ENCODE measurements around the gene RCSD1. TPM values are rescaled to one million over a fixed set of nuclear protein-coding genes. Genes with fewer than 3 reads are reported as not detected.

Gene RCSD1
- total and polyA plus RNA-seq, 5 donors: 27.1 to 61.5 (median 57.7) TPM

DNA sequence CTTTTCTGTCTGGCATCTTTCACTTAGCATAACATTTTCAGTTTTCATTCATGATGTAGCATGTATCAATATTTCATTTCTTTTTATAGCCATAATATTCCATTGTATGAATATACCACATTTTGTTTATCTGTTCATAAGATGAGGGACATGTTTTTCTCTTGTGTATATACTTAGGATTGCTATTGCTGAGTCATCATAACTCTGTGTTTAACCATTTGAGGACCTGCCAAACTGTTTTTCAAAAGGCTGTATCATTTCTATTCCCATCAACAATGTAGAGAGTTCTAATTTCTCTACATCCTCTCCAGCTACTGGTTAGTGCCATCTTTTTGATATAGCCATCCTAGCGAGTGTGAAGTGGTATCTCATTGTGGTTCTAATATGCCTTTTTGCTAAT lies 118.0 kb downstream of the RCSD1 start:
- Histone ChIP-seq H3K27me3 (ENCODE audit: control insufficient read depth, insufficient read depth) (no peaks in the 10 kb centered on the region), H3K27ac (ENCODE audit: low read length) (no peak overlapping the region), H3K4me1 (ENCODE audit: control insufficient read depth, insufficient read depth, low read length) (peaks cover 5% of the 10 kb centered on the region), H3K4me3 (ENCODE audit: low read length) (no peak overlapping the region), H3K9me3 (ENCODE audit: control insufficient read depth, low read length) (no peaks in the 10 kb centered on the region)
- intact Hi-C loops (cut with DNase I): no loop called here
- 97% methylated on average over 1 of the region's 1 CpG for WGBS
- DNase-seq: no peak
- no peak for ATAC-seq

- Histone ChIP-seq H3K27ac (ENCODE audit: low read length) (no peak overlapping the region), H3K9me3 (ENCODE audit: control insufficient read depth, low read length) (no peaks in the 10 kb centered on the region), H3K4me3 (ENCODE audit: low read length) (no peak overlapping the region), H3K27me3 (ENCODE audit: control insufficient read depth, insufficient read depth) (no peaks in the 10 kb centered on the region), H3K4me1 (ENCODE audit: control insufficient read depth, insufficient read depth, low read length) (peaks cover 7% of the 10 kb centered on the region)
- ATAC-seq (no peak), DNase-seq (no peak)
- intact Hi-C loops (cut with DNase I): no loop called here
These were observed 118.9 kb downstream of the RCSD1 start for GRCh38 chr1:167748906-167749305.

- DNase-seq (no peak), ATAC-seq (no peak)
- intact Hi-C loops (cut with DNase I): no loop called here
- no peak overlapping the region for H3K27ac ChIP-seq (ENCODE audit: low read length)
- H3K4me3 ChIP-seq (ENCODE audit: low read length): no peak overlapping the region
- no peaks in the 10 kb centered on the region for H3K9me3 ChIP-seq (ENCODE audit: control insufficient read depth, low read length)
- no peaks in the 10 kb centered on the region for H3K27me3 ChIP-seq (ENCODE audit: control insufficient read depth, insufficient read depth)
- H3K4me1 ChIP-seq (ENCODE audit: control insufficient read depth, insufficient read depth, low read length): peaks cover 7% of the 10 kb centered on the region
- WGBS: 78% methylated on average over 2 of the region's 2 CpGs
These were observed 119.7 kb downstream of the RCSD1 start for GRCh38 chr1:167749741-167750140.

DNA sequence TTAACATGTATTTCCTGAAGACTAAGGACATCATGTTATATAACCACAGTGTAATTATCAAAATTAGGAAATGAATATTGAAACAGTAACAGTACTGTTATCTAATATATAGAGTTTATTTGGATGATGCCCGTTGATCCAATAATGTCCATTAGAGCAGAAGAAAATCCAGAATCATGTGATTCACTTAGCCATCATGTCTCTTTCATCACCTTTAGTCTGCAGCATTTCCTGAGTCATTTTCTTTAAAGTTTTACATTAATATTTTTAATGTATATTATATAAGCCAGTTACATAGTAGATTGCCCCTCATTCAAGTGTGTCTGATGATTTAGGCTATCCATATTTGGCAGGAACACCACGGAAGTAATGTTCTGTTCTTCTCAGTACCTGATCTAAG lies 120.6 kb downstream of the RCSD1 start:
- no peak overlapping the region for H3K27ac ChIP-seq (ENCODE audit: low read length)
- H3K4me3 ChIP-seq (ENCODE audit: low read length): no peak overlapping the region
- DNase-seq (no peak), ATAC-seq (no peak)
- H3K9me3 ChIP-seq (ENCODE audit: control insufficient read depth, low read length): no peaks in the 10 kb centered on the region
- intact Hi-C loops (cut with DNase I): no loop called here
- H3K4me1 ChIP-seq (ENCODE audit: control insufficient read depth, insufficient read depth, low read length): peaks cover 4% of the 10 kb centered on the region
- H3K27me3 ChIP-seq (ENCODE audit: control insufficient read depth, insufficient read depth): no peaks in the 10 kb centered on the region
- WGBS: 94% methylated on average over 2 of the region's 2 CpGs

- DNase-seq (no peak), ATAC-seq (no peak)
- intact Hi-C loops (cut with DNase I): no loop called here
- Histone ChIP-seq H3K9me3 (ENCODE audit: control insufficient read depth, low read length) (no peaks in the 10 kb centered on the region), H3K27ac (ENCODE audit: low read length) (no peak overlapping the region), H3K4me1 (ENCODE audit: control insufficient read depth, insufficient read depth, low read length) (peaks cover 5% of the 10 kb centered on the region), H3K4me3 (ENCODE audit: low read length) (no peak overlapping the region), H3K27me3 (ENCODE audit: control insufficient read depth, insufficient read depth) (no peaks in the 10 kb centered on the region)
- WGBS: 75% methylated on average over 1 of the region's 1 CpG
These were observed 121.6 kb downstream of the RCSD1 start for GRCh38 chr1:167751676-167752075.

GRCh38 chr1:167752219-167752985 lies 122.4 kb downstream of the RCSD1 start:
- peaks cover 6% of the 10 kb centered on the region for H3K4me1 ChIP-seq (ENCODE audit: control insufficient read depth, insufficient read depth, low read length)
- H3K27ac ChIP-seq (ENCODE audit: low read length): no peak overlapping the region
- no peaks in the 10 kb centered on the region for H3K27me3 ChIP-seq (ENCODE audit: control insufficient read depth, insufficient read depth)
- ATAC-seq (no peak), DNase-seq (no peak)
- H3K9me3 ChIP-seq (ENCODE audit: control insufficient read depth, low read length): no peaks in the 10 kb centered on the region
- intact Hi-C loops (cut with DNase I): no loop called here
- H3K4me3 ChIP-seq (ENCODE audit: low read length): no peak overlapping the region

DNA sequence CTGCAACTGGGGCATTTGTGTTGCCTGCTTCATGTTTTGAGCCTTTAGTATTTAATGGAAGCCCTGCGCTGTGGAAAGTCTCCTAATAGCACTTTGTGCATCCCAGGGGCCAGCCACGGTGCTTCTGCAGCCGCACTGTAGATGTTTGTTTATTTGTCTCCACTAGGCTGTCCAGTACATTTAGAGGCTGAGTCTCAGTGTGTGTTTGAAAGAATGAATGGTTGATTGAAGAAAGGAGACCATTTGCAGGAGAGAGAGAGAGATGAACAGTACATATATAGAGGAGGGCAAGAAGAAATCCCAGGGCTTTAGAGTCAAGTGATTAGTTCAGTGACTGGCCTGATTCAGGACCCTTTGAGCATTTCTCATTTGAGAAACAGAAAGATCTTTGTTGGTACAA lies 125.6 kb downstream of the RCSD1 start:
- Histone ChIP-seq H3K4me1 (ENCODE audit: control insufficient read depth, insufficient read depth, low read length) (peaks cover 6% of the 10 kb centered on the region), H3K27me3 (ENCODE audit: control insufficient read depth, insufficient read depth) (no peaks in the 10 kb centered on the region), H3K4me3 (ENCODE audit: low read length) (no peak overlapping the region), H3K27ac (ENCODE audit: low read length) (no peak overlapping the region), H3K9me3 (ENCODE audit: control insufficient read depth, low read length) (no peaks in the 10 kb centered on the region)
- DNase-seq (no peak), ATAC-seq (no peak)
- 56% methylated on average over 3 of the region's 3 CpGs for WGBS
- intact Hi-C loops (cut with DNase I): no loop called here

Other genes starting within 250 kb of the RCSD1 start
- gene CD247, start 111.7 kb upstream of the RCSD1 start, total RNA-seq: 1 to 10 TPM in 2 of 4 donors, under 1 TPM in 2; 0.32 to 1.5 (median 0.84) TPM
- 0.43 TPM for gene CD247, start 111.7 kb upstream of the RCSD1 start, polyA plus RNA-seq
- gene CREG1, start 76.5 kb upstream of the RCSD1 start, total RNA-seq: 10 to 100 TPM; 82.7 to 97.4 (median 93.5) TPM
- 64.6 TPM for gene CREG1, start 76.5 kb upstream of the RCSD1 start, polyA plus RNA-seq
- gene MPZL1, start 91.8 kb downstream of the RCSD1 start, total RNA-seq: 10 to 100 TPM; 36.3 to 73.7 (median 61.1) TPM
- gene MPZL1, start 91.8 kb downstream of the RCSD1 start, polyA plus RNA-seq: 20.4 TPM

Measured in right cardiac atrium (tissue), 5 donors.